HepG2 (cell line): ENCODE measurements around the gene CTSV. TPM values are rescaled to one million over a fixed set of nuclear protein-coding genes. Genes with fewer than 3 reads are reported as not detected.

Source experiments
- ARID4A ChIP-seq: sonication (generic); formaldehyde crosslinking; IDR thresholded peaks from 2 replicates; pipeline ENCODE4 v1.5.0; 2020; ENCODE audit warnings: mild to moderate bottlenecking, missing genetic modification reagents, borderline replicate concordance
- ATF1 ChIP-seq: IDR thresholded peaks from 2 replicates; pipeline ENCODE4 v1.6.1; 2016; ENCODE audit warnings: mild to moderate bottlenecking, control low read depth
- CBX2 ChIP-seq, 2 experiments: fragments of 200-600 bp in 1 of 2; sonication (generic); formaldehyde crosslinking in 1 of 2; IDR thresholded peaks; 2 replicates each; pipeline versions ENCODE4 v1.7.0 to v1.8.1; 2018 to 2022; ENCODE audit warnings: low read depth in 2 of 2, low read length in 1 of 2, mild to moderate bottlenecking in 1 of 2, missing genetic modification reagents in 1 of 2
- E2F5 ChIP-seq: sonication (generic); formaldehyde crosslinking; conservative IDR thresholded peaks from 2 replicates; pipeline ENCODE4 v1.4.0; 2020; ENCODE audit warnings: missing genetic modification reagents
- HDAC6 ChIP-seq: fragments of 200-600 bp; sonication (generic); IDR thresholded peaks from 2 replicates; pipeline ENCODE4 v1.7.0; 2017; ENCODE audit warnings: mild to moderate bottlenecking, antibody characterized with exemption, low read length, low read depth
- SP4 ChIP-seq: sonication (generic); formaldehyde crosslinking; IDR thresholded peaks from 2 replicates; pipeline ENCODE4 v1.8.1; 2023; ENCODE audit warnings: mild to moderate bottlenecking, missing genetic modification reagents
- ZFP36L1 ChIP-seq: sonication (generic); formaldehyde crosslinking; IDR thresholded peaks from 2 replicates; pipeline ENCODE4 v1.8.0; 2022; ENCODE audit warnings: mild to moderate bottlenecking, missing genetic modification reagents, moderate library complexity
- ZFP91 ChIP-seq: sonication (generic); formaldehyde crosslinking; IDR thresholded peaks from 2 replicates; pipeline ENCODE4 v1.9.0; 2022; ENCODE audit warnings: missing genetic modification reagents, mild to moderate bottlenecking, borderline replicate concordance
- ZNF138 ChIP-seq: sonication (generic); formaldehyde crosslinking; IDR thresholded peaks from 2 replicates; pipeline ENCODE4 v1.5.0; 2020; ENCODE audit warnings: mild to moderate bottlenecking, low read depth, missing genetic modification reagents
- ZNF576 ChIP-seq: sonication (generic); formaldehyde crosslinking; IDR thresholded peaks from 2 replicates; pipeline ENCODE4 v1.4.0; 2020; ENCODE audit warnings: mild to moderate bottlenecking, missing genetic modification reagents
- ZNF580 ChIP-seq: IDR thresholded peaks from 2 replicates; pipeline ENCODE4 v1.6.1; 2016; ENCODE audit warnings: low read depth, borderline replicate concordance
- ZNF687 ChIP-seq: sonication (generic); formaldehyde crosslinking; IDR thresholded peaks from 2 replicates; pipeline ENCODE4 v1.5.1; 2020; ENCODE audit warnings: mild to moderate bottlenecking, missing genetic modification reagents, moderate library complexity
- ZNF784 ChIP-seq: sonication (generic); formaldehyde crosslinking; IDR thresholded peaks from 2 replicates; pipeline ENCODE4 v1.5.1; 2020; ENCODE audit warnings: missing genetic modification reagents, mild to moderate bottlenecking, borderline replicate concordance
- polyA plus RNA-seq, 8 experiments: library from polyadenylated mRNA; depleted of rRNA in 3 of 8; stranded (reverse) in 7 of 8; unstranded in 1 of 8; fragments of >200 nt; fragmentation: Illumina TruSeq in 4 of 8; extraction: Trizol in 4 of 8; gene quantifications; 2 replicates each; pipeline versions ENCODE4 v1.2.1 to v1.2.3, GENCODE V29; 2011 to 2016; ENCODE audit warnings: low read depth in 4 of 8, missing spikeins in 1 of 8, mixed read lengths in 1 of 8; ENCODE audit not compliant: insufficient read depth in 1 of 8
- total RNA-seq, 5 experiments: library from RNA; depleted of rRNA; stranded (reverse); fragments of >200 nt; fragmentation: Illumina TruSeq; extraction: Trizol; gene quantifications; 2 replicates each; pipeline ENCODE4 v1.2.3, GENCODE V29; 2016; ENCODE audit warnings: low read depth in 1 of 5

The CTSV gene
- total and polyA plus RNA-seq, 2 of the 13 experiments (the other 11 are each of a cell fraction or from before 2014, with no cell fraction given), result 10.6 to 12.6 TPM

GRCh38 chr9:97038611-97039513 is at the start of gene CTSV (continued):
- TF ChIP-seq ZNF580 (CRISPR knock-in tag), result 0 out of 2 replicates have a peak, but pooled peaks have one; percentile 20
- TF ChIP-seq E2F5 (CRISPR knock-in tag), result peak; percentile 78
- TF ChIP-seq ARID4A (CRISPR knock-in tag), result peak; percentile 68; the same call in 1 of the 2 replicates
- peak; percentile 80 for TF ChIP-seq ZNF687 (CRISPR knock-in tag)
- TF ChIP-seq CBX2 (IDR thresholded peaks at IDR 0.05; ENCODE audit: low read depth, low read length), result no peak
- TF ChIP-seq CBX2 (CRISPR knock-in tag; IDR thresholded peaks at IDR 0.05; ENCODE audit: low read depth), result no peak
- TF ChIP-seq SP4, result peak; percentile 93
- no peak for TF ChIP-seq ZNF784 (CRISPR knock-in tag)
- TF ChIP-seq ZNF138 (CRISPR knock-in tag), result no peak
- TF ChIP-seq ZNF576 (CRISPR knock-in tag), result no peak
- TF ChIP-seq ATF1 (CRISPR knock-in tag), result no peak
- TF ChIP-seq HDAC6, result no peak
- peak; percentile 67; the same call in 1 of the 2 replicates for TF ChIP-seq ZFP91
- TF ChIP-seq ZFP36L1 (CRISPR knock-in tag), result no peak
